C4-2B (cell line): Measurements from ENCODE around the gene BEAN1.

ENCODE experiments used
- ZFX ChIP-seq: fragments of 450-650 bp; IDR thresholded peaks from 2 replicates; pipeline ENCODE4 v1.6.1; 2017
- TF ChIP-seq, protein P1 (sequence below): fragments of 450-650 bp; conservative IDR thresholded peaks from 2 replicates; pipeline ENCODE4 v1.5.1; 2017; ENCODE audit warnings: mild to moderate bottlenecking

DNA sequence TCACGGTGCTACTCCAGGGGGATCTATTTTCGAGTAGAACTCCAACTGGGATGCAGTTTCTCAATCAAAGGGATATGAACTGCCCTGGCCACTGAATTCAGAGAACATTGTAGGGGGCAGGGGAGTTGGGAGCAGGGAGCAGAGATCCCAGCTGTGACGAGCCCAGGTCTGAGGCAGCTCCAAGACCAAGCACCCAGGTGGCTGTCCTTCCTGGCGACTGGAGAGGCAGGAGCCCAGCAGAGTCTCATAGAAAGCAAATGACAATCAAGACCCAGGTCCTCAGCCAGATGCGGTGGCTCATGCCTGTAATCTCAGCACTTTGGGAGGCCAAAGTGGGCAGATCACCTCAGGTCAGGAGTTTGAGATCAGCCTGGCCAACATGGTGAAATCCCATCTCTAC is 62.7 kb downstream of the BEAN1 start:
- TF ChIP-seq, protein P1, sequence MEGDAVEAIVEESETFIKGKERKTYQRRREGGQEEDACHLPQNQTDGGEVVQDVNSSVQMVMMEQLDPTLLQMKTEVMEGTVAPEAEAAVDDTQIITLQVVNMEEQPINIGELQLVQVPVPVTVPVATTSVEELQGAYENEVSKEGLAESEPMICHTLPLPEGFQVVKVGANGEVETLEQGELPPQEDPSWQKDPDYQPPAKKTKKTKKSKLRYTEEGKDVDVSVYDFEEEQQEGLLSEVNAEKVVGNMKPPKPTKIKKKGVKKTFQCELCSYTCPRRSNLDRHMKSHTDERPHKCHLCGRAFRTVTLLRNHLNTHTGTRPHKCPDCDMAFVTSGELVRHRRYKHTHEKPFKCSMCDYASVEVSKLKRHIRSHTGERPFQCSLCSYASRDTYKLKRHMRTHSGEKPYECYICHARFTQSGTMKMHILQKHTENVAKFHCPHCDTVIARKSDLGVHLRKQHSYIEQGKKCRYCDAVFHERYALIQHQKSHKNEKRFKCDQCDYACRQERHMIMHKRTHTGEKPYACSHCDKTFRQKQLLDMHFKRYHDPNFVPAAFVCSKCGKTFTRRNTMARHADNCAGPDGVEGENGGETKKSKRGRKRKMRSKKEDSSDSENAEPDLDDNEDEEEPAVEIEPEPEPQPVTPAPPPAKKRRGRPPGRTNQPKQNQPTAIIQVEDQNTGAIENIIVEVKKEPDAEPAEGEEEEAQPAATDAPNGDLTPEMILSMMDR: no peak
- TF ChIP-seq ZFX: no peak
